KOPT-K1 (cell line): ENCODE results near the gene KRT6A.

ENCODE experiments used
- H3K27ac ChIP-seq: fragments of 200-600 bp; sonication (generic); 2 replicates; pipeline ENCODE4 v1.5.1; 2016; ENCODE audit warnings: antibody characterized with exemption, mild to moderate bottlenecking, low read depth, low read length; ENCODE audit not compliant: poor library complexity, severe bottlenecking
- H3K36me3 ChIP-seq: fragments of 200-600 bp; sonication (generic); 2 replicates; pipeline ENCODE4 v1.5.1; 2017; ENCODE audit warnings: antibody characterized with exemption, mild to moderate bottlenecking, low read length, moderate library complexity; ENCODE audit not compliant: insufficient read depth
- H3K9me3 ChIP-seq: fragments of 200-600 bp; sonication (generic); 2 replicates; pipeline ENCODE4 v1.5.1; 2017; ENCODE audit warnings: antibody characterized with exemption, low read length, mild to moderate bottlenecking; ENCODE audit not compliant: insufficient read depth, poor library complexity, severe bottlenecking

KRT6A gene

DNA sequence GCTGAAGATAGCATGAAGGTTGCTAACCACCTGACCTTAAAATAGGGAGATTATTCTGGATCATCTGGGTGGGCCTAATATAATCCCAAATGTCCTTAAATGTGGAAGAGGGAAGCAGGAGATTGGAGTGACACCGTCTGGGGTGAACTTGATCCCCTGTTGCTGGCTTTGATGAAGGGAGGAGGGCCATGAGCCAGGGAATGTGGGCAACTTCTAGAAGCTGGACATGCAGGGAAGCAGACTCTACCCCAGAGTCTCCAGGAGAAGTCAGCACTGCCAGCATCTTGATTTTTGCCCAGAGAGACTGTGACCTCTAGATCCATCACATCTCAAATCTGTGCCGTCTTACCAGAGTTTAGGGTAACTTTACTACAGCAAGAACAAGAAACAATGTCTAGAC lies 36.4 kb upstream of the KRT6A start:
- H3K27ac ChIP-seq, result no peak overlapping the region
- no peaks in the 10 kb centered on the region for H3K9me3 ChIP-seq
- no peaks in the 10 kb centered on the region for H3K36me3 ChIP-seq

DNA sequence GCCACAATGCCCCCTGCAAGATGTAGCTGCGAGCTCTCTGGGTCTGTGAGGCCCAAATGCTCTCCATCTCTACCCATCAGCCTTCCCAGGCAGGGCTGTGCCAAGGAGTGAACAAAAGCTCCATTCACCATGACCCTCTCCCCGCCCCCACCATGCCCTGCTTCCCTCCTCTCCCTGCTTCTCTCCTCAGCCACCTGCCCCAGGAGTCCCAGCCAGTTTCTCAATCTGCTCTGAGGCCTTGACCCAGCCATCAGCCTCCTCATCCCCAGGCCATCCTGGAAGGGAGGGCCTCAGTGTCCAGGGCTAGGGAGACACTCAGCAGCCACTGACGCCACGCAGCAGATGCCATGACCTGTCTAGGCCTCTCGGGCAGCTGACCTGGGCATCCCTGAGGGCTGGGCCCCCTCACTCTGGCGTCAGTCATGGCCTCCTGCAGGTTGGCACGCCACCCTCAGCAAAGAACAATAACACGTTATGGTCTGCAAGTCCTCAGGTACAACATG lies 35.6 kb upstream of the KRT6A start:
- no peak overlapping the region for H3K27ac ChIP-seq
- H3K9me3 ChIP-seq, result no peaks in the 10 kb centered on the region
- no peaks in the 10 kb centered on the region for H3K36me3 ChIP-seq

DNA sequence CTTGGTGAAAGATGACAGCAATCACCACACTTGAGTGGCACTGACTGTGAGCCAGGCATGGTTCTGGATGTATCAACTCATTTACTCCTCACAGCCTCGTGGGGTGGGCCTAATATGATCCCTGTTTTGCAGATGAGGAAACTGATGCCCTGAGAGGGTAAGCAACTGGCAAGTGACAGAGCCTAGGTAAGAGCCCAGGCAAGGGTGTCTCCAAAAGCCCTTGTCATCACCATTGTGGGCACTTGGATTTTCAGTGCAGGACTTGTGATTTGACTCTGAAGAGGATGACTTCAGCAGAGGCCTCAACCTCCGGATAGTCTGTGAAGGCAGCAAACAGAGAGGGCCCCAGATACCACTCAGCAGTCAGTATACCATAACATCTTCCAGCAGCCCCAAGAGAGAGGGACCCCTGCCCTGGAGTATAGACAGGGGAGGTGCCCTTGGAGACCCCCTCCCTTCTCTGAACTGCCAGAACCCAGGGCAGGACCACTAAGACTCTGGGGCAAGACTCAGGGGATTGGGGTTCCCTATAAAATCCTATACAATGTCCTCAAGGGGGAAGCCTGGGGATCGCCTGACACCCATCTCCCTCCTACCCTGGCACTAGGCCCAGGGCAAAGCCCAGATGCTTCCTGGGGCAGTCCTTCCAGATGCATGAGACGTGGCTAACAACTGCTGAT lies 34.2 kb upstream of the KRT6A start:
- no peak overlapping the region for H3K27ac ChIP-seq
- H3K9me3 ChIP-seq, result no peaks in the 10 kb centered on the region
- no peaks in the 10 kb centered on the region for H3K36me3 ChIP-seq

DNA sequence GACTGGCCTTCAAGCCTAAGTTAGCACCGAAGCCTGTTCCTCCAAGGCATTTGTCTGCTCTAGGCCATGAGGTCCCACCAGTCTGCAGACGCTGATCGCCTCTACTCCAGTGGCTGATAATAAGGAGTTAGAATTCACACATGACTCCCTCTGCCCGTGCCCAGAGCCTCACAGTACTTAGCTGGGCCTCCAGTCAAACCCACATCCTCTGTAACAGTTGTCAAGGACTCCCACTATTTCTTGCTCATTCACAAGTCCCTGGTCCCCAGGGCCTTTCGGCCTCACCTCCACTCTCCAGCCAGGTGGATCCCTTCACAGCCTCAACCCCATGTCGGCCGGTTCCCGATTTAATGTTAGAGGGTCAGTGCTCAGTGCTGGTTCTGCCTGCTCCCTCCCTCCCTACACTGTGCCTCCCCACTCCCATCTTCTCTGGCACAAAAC lies 33.5 kb upstream of the KRT6A start:
- Histone ChIP-seq H3K36me3 (no peaks in the 10 kb centered on the region), H3K9me3 (no peaks in the 10 kb centered on the region), H3K27ac (no peak overlapping the region)

DNA sequence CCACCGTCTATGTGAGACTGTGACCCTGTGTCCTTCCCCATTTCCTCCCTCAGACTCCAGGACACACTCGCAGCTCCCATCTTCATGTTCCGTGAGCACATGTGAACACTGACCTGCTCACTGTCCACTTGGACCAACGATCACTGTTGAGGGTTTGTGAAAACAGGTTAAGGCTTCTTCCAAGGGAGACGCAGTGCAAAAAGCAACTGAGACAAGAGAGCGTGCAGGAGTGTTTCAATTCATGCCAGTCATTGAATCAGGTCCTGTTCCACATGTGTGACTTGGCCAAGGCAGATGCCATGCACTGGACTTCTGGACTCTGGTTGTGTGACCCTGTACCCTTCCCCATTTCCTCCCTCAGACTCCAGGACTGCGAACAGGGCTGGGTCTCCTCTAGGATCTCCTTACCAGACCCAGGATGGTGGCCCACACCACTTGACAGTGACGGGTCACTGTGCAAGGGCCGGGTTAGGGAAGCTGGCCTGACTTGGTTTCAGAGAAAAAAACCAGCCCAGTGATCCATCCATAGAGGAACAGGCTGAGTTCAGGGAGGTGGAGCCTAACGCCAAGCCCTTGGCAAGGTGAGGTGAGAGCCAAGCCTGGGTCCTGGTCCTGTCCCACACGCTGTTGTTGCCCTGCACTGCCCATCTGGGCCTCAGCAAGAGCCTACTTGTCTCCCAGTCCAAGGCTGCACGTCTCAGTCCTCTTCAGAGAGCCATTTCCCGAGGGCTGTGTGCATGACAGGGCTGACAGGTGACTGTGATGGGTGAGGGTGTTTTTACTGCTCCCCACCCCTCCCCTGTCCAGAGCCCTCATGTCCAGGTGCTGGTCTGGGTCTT lies 32.8 kb upstream of the KRT6A start:
- Histone ChIP-seq H3K9me3 (no peaks in the 10 kb centered on the region), H3K27ac (no peak overlapping the region), H3K36me3 (no peaks in the 10 kb centered on the region)

DNA sequence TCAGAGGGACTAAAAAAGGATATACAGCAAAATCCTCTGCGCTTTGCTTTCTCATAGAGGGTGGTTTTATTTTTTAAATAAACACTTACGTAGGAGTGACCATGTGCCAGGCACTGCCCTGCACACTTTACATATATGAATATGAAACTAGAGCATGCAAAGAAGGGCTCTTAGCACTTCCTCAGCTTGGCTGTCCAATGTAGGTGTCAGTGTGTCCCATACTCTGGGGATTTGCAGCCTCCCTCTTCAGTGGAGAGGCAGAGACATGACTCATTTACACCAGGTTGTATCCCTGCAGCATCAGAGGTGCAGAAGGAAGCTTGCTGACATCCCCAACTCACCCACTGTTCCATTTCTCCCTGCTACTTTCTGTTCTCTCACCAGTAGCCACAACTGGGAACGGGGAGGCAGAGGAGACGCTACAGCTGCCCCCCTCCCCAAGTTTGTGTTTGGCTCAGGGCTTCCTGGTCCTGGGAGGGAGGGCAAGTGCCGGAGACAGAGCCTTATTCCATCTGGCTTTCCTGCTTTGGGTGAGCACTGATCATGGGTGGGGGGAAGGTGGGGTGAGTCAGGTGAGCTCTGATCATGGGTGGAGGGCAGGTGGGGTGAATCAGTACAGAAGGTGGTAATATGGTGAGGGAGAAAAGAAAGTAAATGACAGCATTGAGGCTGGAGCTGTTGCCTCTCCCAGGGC lies 32.0 kb upstream of the KRT6A start:
- H3K27ac ChIP-seq, result no peak overlapping the region
- no peaks in the 10 kb centered on the region for H3K9me3 ChIP-seq
- H3K36me3 ChIP-seq, result no peaks in the 10 kb centered on the region

DNA sequence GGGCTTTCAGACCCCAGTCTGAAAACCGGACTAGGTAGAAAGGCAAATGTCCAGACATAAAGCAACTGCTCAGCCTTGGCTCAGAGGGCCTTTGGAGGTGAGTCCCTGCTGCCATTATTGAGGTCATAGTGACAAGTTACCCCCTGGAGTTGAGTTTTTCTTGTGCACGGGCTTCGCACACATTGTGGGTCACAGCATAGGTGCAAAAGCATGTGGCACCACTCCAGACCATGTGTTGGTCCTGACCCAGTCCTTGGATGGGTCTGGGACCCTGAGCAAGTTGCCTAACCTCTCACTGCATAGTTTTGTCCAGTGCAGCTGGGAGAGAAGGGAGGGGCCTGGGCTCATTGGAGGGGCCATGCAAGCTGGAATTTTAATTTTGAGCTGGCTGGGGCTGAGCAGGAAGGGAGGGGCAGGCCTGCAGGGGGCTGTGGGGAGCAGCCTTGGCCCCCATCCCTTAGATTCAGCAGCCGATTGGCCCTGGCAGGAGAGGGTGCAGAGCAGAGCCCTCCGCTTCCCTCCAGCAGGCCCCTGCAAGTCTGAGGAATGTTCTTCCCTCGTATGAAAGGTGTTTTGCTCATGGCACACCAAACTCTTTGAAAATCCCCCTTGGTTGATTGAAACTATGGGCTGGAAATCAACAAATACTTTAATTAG lies 31.3 kb upstream of the KRT6A start:
- no peak overlapping the region for H3K27ac ChIP-seq
- no peaks in the 10 kb centered on the region for H3K36me3 ChIP-seq
- H3K9me3 ChIP-seq, result no peaks in the 10 kb centered on the region

DNA sequence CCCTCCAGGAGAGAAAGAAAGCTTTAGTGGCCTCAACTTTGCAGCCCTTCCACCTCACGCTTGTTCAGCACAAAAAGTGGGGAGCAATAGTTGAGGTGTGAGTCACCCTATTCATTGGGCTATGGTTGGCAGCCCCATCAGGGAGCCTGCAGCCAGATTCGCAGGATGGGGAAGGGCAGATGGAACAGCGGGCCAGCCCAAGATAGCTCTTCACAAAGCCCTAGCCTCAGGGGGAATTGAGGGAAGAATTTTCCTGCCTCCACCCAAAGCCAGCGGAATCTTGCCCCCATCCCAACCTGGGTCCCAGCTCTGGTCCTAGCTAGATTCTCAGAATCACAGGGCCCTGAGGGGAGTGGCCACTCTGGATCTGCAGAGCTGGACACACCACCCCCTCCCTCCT lies 30.8 kb upstream of the KRT6A start:
- Histone ChIP-seq H3K27ac (no peak overlapping the region), H3K36me3 (no peaks in the 10 kb centered on the region), H3K9me3 (no peaks in the 10 kb centered on the region)

DNA sequence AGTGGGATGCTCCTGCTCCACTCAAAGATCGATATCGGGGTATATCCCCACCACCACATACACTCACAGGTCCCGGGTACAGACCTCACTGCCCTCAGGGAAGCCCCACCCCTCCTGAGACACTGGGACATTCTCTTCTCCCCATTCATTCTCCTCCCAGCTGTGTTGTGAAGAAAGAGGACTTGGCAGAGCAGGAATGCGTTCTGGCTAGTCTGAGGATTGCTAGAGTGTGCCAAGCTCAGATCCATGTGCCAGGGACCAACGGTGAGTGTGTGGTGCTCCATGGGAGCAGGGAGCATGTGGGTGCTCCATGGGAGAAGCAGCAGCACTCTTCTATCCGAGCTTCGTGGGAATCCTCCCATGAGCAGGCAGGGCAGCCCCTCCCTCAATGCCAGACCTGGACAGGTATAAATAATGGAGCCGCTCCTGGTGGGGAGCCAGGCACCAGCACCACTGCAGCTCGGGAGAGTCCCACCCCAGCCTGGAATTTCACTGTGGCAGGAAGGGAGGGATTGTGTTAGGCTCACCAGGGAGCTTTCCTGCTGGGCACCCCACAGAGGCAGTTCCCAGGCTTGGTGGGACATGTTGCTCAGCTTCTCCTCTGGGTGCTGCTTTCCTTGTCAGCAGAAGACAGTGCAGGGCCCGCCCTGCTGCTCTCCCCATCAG lies 29.4 kb upstream of the KRT6A start:
- no peak overlapping the region for H3K27ac ChIP-seq
- no peaks in the 10 kb centered on the region for H3K9me3 ChIP-seq

DNA sequence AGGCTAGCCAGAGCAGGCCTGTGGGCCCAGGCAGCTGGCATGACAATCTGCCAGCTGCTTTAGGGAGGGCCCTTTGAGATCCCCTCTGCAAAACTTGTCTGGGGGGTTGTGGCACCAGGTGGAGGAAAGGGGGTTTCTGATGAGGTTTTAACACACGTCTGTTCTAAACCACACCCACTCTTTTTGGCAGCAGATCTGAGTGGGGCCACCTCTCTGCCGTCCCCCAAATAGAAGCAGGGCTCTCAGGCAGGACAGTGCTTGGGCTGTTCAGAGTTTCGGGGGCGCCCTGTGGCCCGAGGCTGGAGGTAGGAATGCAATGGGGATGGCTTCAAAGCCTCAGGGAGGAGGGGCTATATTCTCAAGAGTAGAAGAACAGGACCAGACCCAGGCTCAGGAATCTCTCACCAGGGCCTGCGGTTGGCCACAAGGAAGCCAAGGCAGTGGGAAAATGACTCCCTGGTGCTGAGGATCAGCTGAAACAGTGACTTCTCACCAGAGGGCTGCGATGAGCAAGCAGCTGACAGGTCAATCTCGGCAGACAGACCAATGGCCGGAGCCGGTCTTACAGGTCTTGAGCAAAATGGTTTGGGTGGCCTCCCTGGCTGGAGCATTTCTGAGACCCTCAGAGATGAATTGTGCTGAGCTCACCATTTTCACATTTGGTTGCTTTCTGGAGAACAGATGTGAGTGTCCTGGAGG lies 28.7 kb upstream of the KRT6A start:
- H3K9me3 ChIP-seq, result no peaks in the 10 kb centered on the region
- no peak overlapping the region for H3K27ac ChIP-seq
- H3K36me3 ChIP-seq, result no peaks in the 10 kb centered on the region

More for the DNA sequence above, 29.4 kb upstream of the KRT6A start:
- no peaks in the 10 kb centered on the region for H3K36me3 ChIP-seq

DNA sequence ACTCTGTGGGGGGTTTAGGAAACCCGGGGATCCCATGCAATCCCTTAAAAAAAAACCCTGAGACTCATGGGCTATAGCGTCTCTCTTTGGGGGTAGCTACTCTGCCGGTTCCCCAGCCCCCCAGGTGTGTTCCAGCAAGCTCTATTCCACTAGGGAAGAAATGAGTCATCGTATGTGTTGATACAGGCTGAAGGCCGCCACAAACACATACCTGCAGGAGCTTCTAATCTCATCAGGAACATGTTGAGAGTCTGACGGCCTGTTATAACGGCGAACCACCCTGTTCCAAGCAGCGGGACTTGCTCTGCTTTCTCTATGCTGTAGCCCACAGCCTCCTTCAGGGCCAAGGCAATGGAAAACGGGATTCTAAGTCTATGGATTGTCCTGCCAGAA lies 28.1 kb upstream of the KRT6A start:
- H3K27ac ChIP-seq, result no peak overlapping the region
- H3K9me3 ChIP-seq, result no peaks in the 10 kb centered on the region
- H3K36me3 ChIP-seq, result no peaks in the 10 kb centered on the region

DNA sequence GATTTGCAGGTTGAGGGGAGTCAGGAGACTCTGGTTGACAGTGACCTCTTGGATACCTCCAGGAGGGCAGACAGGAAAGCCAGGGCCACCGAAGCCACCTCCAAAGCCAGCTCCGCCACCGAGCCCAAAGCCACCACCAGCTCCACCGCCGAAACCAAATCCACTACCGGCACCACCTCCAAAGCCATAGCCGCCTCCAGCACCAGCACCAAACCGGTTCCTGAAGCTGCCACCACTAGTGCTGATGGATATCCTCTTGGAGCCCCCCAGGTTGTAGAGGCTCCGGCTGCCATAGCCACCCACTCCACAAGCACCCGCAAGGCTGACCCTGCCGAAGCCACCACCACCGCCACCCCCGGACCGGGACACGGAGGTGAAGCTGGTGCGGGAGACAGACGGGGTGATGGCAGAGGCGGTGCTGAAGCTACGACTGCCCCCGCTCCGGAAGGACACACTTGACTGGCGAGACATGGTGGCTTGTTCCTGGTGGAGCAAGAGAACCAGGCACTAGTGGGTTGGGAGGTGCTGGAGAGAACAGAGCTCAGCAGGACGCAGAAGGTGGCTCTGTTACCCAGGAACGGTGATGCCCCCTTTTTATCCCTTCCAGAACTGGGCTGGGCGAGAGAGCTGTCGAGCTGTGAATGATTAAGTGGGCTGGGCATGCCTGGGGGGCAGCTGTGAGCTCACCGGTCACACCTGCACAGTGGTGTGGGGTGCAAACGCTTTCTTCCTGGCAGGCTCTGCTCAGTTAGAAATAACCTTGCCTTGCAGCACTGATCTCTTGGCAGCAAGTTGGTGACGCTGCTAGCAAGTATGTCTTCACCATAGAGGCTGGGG lies 27.0 kb upstream of the KRT6A start, which contains the start of gene KRT5:
Gene KRT5, minus strand, starts transcription at position 569 of the 837 bp plus-strand sequence. Its CDS starts 98 bp downstream, at position 471.
- no peaks in the 10 kb centered on the region for H3K9me3 ChIP-seq
- H3K27ac ChIP-seq, result no peak within 1 kb of the TSS

DNA sequence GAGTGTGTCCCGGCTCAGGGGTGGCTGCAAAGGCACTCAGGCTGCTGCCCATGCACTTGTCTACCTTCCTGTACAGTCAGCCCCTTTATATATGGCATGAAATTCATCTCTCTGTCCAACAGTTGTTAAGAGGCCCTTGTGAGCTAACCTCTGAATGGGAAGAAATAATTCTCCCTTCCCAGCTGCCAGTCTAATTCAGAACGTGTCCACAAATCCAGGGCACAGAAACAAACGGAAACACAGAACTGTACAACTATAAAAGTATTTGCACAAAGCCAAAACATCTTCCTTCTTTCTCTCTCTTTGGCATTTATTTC lies 26.3 kb upstream of the KRT6A start:
- Histone ChIP-seq H3K9me3 (no peaks in the 10 kb centered on the region), H3K27ac (no peak overlapping the region), H3K36me3 (no peaks in the 10 kb centered on the region)

More for the DNA sequence above, 27.0 kb upstream of the KRT6A start, which contains the start of gene KRT5:
- no peaks in the 10 kb centered on the region for H3K36me3 ChIP-seq
